GM12891 (cell line): ENCODE results near the gene CEP41.

Experiments
- PAX5 ChIP-seq: IDR thresholded peaks from 2 replicates; pipeline ENCODE4 v1.6.1; 2011; ENCODE audit warnings: low read length, moderate library complexity, mild to moderate bottlenecking; ENCODE audit not compliant: insufficient read depth, severe bottlenecking
- POLR2A ChIP-seq: IDR thresholded peaks from 2 replicates; pipeline ENCODE4 v1.6.1; 2011; ENCODE audit warnings: low read depth, low read length, control low read depth
- POLR2AphosphoS5 ChIP-seq: IDR thresholded peaks from 2 replicates; pipeline ENCODE4 v1.6.1; 2011; ENCODE audit warnings: low read depth, low read length, control low read depth
- SPI1 ChIP-seq: IDR thresholded peaks from 2 replicates; pipeline ENCODE4 v1.6.1; 2011; ENCODE audit warnings: low read depth, low read length, control low read depth
- TAF1 ChIP-seq: IDR thresholded peaks from 2 replicates; pipeline ENCODE4 v1.6.1; 2011; ENCODE audit warnings: low read depth, low read length, control low read depth

DNA sequence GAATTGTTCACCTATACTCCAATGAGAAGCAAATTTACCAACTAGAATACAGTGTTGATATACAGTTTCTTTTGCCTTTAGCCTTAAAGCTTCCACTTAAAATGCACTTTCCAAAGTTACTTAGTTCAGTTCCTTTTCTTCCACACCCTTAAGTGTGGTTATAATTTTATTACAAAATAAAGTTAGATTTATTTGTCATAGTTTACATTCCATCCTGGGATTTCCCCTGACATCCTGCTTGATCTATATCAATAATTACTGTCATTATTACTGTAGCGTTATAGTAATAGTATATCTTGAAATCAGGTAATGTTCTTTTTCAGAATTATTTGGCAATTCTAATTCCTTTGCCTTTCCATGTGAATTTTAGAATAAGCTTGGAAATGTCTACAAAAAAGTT, 27.8 kb upstream of the CEP41 start:
- TF ChIP-seq POLR2A = no peak
- TF ChIP-seq SPI1 = no peak
- no peak for TF ChIP-seq TAF1
- TF ChIP-seq PAX5 = no peak
- no peak for TF ChIP-seq POLR2AphosphoS5
